Activated CD8-positive, alpha-beta memory T cell treated with anti-CD3 and anti-CD28 coated beads, Interleukin-2, amount 50 U/mL, for 24 hours (primary cell): ENCODE results near the gene SMCO1.
"Not testable (repeated sequence)": the region's sequence is repeated elsewhere in the genome, so short reads cannot be mapped to it uniquely, and the experiment has no call there.

Experiments used
- DNase-seq: peaks from one replicate; pipeline ENCODE4 v3.0.0-alpha.2; 2020; ENCODE audit errors: extremely low read depth

The SMCO1 gene

GRCh38 chr3:196521291-196521690 is 6.1 kb upstream of the SMCO1 start:
- DNase-seq: not testable (repeated sequence)

- DNase-seq: no peak
Observed at GRCh38 chr3:196519718-196520082, 4.6 kb upstream of the SMCO1 start.

- DNase-seq: peak; percentile 27
Observed at GRCh38 chr3:196518966-196519717, 4.0 kb upstream of the SMCO1 start.

DNA sequence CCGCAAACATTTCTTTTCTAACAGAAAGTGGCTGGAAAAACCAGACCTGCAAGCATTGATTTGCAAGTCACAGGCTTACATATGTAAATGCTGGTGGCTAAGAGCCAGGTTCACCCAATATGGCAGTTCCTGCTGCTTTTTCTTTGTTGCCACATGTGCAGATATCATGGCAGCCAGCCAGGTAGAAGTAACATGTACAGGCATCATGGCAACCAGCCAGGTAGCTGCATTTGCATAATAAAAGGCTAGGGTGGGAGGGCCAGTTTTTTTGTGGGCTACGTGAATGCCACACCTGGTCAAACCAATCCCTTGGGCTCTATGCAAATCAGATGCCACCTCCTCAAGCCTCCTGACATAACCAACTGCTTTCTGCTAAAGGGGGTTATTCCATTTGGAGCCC is 2.8 kb upstream of the SMCO1 start:
- no peak for DNase-seq

GRCh38 chr3:196517162-196517800 is 2.1 kb upstream of the SMCO1 start:
- DNase-seq: no peak

- DNase-seq: no peak
Observed at GRCh38 chr3:196514350-196514716, 813 bp downstream of the SMCO1 start.

GRCh38 chr3:196513697-196514349 is 1.3 kb downstream of the SMCO1 start:
- DNase-seq: no peak

GRCh38 chr3:196511646-196512425 is 3.3 kb downstream of the SMCO1 start:
- not testable (repeated sequence) for DNase-seq

- DNase-seq: not testable (repeated sequence)
Observed at GRCh38 chr3:196511108-196511507, 4.0 kb downstream of the SMCO1 start.

DNA sequence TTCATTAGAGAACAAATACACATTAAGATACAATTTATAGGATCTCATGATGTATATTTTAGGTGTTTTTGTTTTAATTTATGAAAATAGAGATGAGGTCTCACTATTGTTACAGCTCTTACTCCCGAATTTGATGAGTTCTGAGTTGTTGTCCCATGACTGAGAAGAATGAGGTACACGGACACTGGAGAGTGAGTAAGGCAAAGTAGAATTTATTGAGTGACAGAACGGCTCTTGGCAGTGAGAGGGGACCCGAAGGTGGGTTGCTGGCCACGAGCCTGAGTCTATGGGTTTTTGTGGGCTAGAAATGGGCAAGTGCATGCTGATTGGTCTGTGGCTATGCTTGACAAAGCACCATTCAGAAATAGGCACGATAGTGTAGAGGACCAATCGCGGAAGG is 8.5 kb downstream of the SMCO1 start:
- no peak for DNase-seq

- DNase-seq: no peak
Observed at GRCh38 chr3:196504556-196504955, 10.6 kb downstream of the SMCO1 start.

DNA sequence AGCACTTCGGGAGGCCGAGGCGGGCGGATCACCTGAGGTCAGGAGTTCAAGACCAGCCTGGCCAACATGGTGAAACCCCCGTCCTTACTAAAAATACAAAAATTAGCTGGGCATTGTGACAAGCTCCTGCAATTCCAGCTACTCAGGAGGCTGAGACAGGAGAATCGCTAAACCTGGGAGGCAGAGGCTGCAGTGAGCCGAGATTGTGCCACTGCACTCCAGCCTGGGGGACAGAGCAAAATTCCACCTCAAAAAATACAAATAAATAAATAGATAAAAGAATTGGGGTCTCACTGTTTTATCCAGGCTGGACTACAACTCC is 11.1 kb downstream of the SMCO1 start:
- not testable (repeated sequence) for DNase-seq

DNA sequence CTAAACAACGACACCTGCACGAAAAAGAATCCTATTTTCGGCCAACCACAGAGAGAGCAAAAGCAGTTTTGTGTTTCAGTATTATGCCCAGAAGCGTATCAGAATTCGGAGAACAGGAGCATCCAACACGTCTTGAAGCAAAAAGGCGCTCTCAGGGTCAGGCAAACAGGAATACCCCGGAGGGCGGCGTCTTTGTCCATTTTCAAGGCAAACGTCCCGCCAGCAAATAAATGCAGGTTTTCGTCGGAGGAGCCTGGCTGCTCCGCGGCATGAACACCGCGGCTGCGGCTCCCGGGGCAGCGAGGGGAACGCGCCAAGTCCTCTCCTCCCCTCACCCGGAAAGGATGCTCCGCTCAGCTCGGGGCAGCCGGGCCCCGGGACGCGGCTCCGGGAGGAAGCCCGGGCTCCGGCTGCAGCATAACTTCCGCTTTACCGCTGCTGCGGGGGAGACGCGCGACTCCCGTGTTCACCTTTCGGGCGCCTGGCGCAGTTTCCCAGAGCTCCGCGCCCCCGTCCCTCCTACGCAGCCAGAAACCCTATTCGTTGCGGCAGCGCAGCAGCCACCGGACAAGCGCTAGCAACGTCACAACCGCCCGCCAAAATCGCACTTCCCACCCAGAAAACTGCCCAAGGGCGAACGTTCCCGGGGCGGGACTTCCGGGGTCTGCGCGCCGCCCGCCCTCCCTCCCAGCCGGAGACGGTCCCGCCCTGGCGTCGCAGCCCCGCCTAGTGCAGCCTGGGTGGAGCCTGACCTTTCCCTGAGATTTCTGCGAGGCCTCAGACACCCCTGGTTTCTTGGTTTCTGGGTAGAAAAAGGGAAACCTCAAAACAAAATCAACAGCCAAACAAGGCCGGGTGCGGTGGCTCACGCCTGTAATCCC is 11.7 kb downstream of the SMCO1 start, which contains the start of gene RNF168:
Gene RNF168, minus strand, starts transcription at position 573 of the 881 bp plus-strand sequence. CDS start 595 bp downstream, outside the sequence.
- DNase-seq: peak; percentile 89

GRCh38 chr3:196502775-196503195 is 12.4 kb downstream of the SMCO1 start:
- DNase-seq: peak; percentile 23

DNA sequence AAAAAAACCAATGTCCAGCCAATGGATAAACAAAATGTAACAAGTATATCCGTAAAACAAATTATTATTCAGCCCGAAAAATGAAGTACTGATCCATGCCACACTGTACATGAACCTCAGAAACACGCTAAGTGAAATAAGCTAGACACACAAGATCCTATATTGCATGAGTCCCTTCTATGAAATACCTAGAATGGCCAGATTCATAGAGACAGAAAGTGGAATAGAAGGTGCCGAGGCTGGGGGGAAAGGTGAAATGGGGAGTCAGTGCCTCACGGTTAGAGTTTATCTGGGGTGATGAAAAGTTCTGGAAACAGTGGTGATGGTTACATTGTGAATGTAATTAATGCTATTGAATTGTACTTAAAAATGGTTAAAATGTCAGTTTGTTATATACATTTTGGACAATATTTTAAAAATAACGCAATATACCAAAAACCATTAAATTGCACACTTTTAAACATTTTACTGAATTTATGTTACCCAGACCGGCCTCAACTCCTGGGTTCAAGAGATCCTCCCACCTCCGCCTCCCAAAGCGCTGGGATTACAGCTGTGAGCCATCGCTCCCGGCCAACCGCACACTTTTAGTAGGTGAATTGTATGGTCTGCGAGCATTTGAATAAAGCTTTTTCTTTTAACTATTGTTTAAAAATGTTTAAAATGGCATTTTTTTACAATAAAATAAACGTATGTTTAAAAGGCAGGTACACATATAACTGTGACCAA is 13.7 kb downstream of the SMCO1 start:
- no peak for DNase-seq

- no peak for DNase-seq
Observed at GRCh38 chr3:196499807-196500524, 15.2 kb downstream of the SMCO1 start.

DNA sequence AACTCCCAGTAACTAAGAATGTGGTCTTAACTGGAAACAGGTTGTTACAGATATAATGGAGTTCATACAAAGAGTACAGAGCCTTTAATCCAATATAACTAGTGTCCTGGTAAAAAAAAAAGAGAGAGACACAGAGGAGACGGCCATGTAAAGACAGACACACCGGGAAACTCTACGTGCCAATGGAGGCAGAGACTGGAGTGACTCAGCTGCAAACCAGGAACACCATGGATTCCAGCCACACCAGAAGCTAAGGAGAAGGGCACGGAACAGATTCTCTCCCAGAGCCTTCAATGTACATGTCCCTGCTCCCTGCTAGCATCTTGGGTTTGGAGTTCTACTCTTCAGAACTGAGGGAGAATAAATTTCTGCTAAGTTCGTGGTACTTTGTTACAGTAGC is 16.1 kb downstream of the SMCO1 start:
- DNase-seq: no peak

- DNase-seq: no peak
Observed at GRCh38 chr3:196498297-196498696, 16.8 kb downstream of the SMCO1 start.

DNA sequence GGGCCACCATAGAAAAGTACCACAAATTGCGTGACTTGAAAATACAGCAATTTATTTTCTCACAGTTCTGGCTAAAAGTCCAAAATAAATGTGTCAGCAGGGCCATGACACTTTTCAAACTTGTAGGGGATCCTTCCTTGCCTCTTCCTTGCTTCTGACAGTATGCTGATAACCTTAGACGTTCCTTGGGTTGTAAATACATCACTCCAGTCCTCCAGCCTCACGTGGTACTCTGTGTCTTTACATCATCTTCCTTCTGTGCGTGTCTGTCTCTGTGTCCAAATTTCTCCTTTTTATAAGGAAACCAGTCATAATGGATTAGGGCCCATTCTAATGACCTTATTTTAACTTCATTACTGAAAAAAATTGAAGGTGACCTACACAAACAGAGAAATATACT is 19.0 kb downstream of the SMCO1 start:
- no peak for DNase-seq

- DNase-seq: no peak
Observed at GRCh38 chr3:196493292-196493691, 21.9 kb downstream of the SMCO1 start.
